Suppressor macrophage (primary cell): ENCODE data around the gene NUDT2.
"Not testable (repeated sequence)": the region's sequence is repeated elsewhere in the genome, so short reads cannot be mapped to it uniquely, and the experiment has no call there.

Source experiments
- DNase-seq, 4 experiments: peaks; one replicate each; pipeline ENCODE4 v3.0.0-alpha.2; 2020 to 2022

NUDT2 gene

DNA sequence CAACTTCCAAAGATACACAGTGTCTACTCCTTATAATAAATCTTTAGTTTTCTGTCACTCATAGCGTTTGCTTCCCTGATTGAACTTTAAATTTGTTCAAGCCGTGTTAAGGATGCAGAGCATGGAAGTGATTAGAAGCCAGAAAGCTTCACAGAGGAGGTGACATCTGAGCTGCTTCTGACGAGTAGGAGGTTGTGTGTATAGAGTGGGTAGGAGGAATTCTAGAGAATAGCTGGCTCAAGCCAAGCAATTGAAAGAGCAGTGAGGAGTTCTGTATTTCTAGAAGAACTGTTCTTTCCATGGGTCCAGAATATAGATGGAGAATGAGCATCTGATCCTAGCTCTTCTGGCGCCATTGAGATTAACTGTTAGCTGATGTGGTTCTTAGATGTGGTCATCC, 6.0 kb downstream of the NUDT2 start:
- no peak for DNase-seq

GRCh38 chr9:34337403-34337802, 8.0 kb downstream of the NUDT2 start:
- DNase-seq = no peak

- not testable (repeated sequence) for DNase-seq
These were observed 8.7 kb downstream of the NUDT2 start for GRCh38 chr9:34338079-34338478.

GRCh38 chr9:34338665-34339385, 9.5 kb downstream of the NUDT2 start:
- DNase-seq = no peak

GRCh38 chr9:34341659-34342295, 12.4 kb downstream of the NUDT2 start:
- peak in 1 of 4 experiments; percentile 15 for DNase-seq

- peak in 2 of 4 experiments; percentile 5 to 13 for DNase-seq
These were observed 13.7 kb downstream of the NUDT2 start for GRCh38 chr9:34343090-34343489.

DNA sequence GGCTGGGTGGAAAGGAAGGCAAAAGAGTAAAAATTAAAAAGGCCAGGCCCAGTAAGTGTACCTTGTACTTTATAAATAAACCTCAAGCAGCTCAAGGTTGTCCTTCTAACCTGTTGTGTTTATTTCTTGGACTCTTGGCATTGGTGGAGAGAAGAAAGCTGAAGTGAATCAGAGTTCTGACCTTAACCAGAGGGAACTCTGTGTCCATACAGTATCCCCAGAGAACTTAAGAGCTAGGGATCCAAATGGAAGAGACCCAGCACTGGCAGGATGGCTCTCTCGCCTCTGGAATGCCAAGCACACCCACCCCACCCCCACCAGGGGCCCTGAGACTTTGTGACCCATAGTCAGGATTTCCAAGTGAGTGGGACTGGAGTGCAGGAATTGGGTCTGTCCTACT, 14.2 kb downstream of the NUDT2 start:
- no peak for DNase-seq

DNA sequence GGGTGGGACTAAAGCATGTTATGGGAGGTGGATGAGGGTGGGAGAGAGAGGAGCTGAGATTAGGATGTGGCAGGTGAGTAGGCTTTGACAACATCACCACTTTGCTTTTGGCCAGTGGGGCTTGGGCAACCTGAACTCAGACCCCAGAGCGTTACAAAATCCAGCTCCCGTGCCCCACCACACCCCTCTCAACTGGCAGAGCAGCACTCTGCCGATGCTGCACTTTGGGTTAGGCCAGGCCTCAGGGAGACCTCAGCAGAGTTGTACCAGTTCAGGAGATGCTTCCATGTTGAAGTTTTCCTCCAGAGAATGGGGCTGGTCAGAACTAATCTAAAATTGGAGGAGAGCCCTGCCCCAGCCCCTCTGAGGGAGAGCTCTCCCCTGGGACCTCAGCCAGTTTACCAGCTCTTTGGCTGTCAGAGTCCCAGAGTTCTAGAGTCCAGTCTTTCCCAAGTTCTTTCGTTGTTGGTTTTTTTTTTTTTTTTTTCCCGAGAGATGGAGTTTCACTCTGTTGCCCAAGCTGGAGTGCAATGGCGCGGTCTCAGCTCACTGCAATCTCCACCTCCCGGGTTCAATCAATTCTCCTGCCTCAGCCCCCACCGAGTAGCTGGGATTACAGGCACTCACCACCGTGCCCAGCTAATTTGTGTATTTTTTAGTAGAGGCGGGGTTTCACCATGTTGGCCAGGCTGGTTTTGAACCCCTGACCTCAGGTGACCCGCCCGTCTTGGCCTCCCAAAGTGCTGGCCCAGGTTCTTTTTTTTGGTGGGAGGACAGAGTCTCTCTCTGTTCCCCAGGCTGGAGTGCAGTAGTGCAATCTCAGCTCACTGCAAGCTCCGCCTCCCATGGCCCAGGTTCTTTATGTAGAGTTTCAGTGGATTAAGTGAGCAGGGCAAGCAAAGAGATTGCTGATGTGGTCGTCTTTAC, 17.8 kb downstream of the NUDT2 start:
- no peak for DNase-seq

GRCh38 chr9:34347800-34348158, 18.4 kb downstream of the NUDT2 start:
- no peak for DNase-seq

GRCh38 chr9:34349324-34349723, 20.0 kb downstream of the NUDT2 start:
- no peak for DNase-seq

GRCh38 chr9:34352122-34352652, 22.8 kb downstream of the NUDT2 start:
- not testable (repeated sequence) for DNase-seq

- not testable (repeated sequence) for DNase-seq
These were observed 23.6 kb downstream of the NUDT2 start for GRCh38 chr9:34352957-34353356.

- no peak for DNase-seq
These were observed 33.3 kb downstream of the NUDT2 start for GRCh38 chr9:34362614-34363214.

- no peak for DNase-seq
These were observed 34.4 kb downstream of the NUDT2 start for GRCh38 chr9:34363619-34364351.

DNA sequence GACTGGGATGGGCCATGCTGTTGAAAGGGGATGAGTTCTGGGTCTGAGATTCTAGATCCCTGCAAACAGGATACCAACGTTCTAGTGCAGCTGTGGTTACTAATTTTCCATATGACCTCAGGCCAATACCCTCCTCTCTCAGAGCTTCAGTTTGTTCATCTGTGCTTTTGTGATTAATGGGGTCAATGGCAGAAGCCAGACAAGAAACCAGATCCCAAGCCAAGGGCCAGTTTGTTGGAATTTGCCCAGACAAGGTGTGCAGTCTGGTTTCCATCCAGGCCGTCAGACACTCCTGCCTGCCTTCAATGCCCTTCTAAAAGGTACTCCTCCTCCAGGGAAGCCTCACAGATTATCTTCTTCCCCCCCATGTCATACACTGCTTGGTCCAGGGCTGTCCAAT, 35.9 kb downstream of the NUDT2 start:
- no peak for DNase-seq

GRCh38 chr9:34366365-34366764, 37.0 kb downstream of the NUDT2 start:
- no peak for DNase-seq

- DNase-seq = not testable (repeated sequence)
These were observed 38.5 kb downstream of the NUDT2 start for GRCh38 chr9:34367751-34368410.

- not testable (repeated sequence) for DNase-seq
These were observed 39.4 kb downstream of the NUDT2 start for GRCh38 chr9:34368796-34369195.

DNA sequence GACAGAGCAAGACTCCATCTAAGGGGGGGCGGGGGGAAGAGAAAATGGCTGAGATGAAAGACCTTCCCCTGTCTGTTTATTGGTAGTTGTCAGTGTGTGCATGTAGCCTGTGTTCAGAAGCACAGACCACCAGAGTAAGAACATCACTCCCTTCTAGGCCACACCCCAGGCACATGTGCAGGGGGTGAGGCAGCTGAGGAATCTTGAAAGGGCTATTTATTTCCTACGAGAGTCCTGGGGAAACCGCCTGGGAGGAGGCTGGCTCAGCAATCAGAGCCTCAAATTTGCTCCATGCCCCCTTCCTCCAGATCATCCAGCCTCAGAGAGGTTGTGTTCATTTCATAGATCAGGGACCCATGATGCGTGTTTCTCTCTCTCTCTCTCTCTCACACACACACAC, 40.3 kb downstream of the NUDT2 start:
- no peak for DNase-seq

DNA sequence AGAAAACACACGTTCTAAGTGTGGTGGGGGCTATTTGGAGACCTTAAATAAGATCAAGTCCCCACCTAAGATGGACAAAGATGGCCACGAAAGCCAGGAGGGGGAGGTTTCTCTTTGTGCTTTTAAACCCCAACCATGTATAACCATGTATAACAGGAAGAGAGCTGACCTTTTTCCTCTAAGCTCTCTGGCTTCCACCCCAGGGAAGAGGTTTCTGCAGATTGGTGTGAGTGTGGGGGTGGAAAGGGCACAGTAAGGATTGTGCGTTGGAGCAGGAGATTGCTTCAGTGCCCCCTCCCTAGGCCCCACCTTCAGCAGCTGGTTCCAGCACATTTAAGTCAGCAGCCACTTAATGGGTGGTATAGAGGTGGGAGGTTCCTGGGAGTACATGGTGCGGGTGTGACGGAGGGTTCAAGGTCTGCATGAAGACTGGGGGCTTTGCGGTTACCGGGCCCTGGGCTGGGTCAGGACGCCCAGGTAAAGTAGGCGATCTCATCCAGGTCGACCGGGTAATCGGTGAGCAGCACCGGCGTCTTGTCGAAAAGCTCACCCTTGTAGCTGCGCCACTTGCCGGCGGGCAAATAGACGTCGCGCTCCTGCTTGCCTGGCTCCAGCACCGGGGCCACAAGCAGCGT, 41.1 kb downstream of the NUDT2 start:
- no peak for DNase-seq
